HG02981 (cell line): ENCODE results near the gene MTR.
"Not testable (repeated sequence)": the region's sequence is repeated elsewhere in the genome, so short reads cannot be mapped to it uniquely, and the experiment has no call there.

Experiments
- ATAC-seq: cut with Tn5 transposase; IDR thresholded peaks from one replicate; pipeline ENCODE4 v1.9.1; 2021; ENCODE audit warnings: mild to moderate bottlenecking, moderate library complexity; ENCODE audit not compliant: unreplicated experiment

The MTR gene

DNA sequence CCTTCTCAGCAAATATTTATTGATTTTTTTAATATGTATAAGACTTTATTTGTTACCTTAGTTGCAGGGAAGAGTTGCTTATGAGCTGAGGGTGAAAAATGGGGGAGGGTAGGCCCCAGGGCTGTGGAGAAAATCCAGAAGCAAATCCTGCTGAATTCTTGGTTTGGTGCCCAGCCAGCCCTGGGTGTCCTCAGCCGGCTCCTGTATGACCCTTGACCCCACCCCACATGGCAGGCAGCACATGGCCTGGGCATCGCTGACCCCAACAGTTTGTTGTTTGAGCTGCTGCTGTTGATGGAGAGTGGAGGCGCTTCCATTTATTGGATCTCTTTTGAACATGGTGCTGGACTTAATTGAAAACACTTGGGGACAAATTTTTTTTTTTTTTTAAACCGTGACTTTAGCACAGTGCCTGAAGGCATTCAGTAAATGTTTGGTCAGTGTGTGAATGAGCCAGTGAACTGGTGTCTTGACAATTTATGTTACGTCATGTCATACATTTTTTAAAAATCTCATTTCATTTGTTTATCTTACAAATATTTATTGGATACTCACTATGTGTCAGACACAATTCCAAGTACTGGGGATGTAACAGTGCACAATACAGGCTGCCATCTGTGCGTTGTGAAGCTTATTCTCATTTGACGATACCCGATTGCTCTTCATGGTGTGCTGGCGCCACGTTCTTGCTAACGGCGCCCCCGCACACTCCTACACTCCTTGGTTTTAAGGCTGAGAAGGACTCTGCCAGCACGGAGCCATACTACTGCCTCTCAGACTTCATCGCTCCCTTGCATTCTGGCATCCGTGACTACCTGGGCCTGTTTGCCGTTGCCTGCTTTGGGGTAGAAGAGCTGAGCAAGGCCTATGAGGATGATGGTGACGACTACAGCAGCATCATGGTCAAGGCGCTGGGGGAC, 98.8 kb downstream of the MTR start:
- ATAC-seq: no peak

DNA sequence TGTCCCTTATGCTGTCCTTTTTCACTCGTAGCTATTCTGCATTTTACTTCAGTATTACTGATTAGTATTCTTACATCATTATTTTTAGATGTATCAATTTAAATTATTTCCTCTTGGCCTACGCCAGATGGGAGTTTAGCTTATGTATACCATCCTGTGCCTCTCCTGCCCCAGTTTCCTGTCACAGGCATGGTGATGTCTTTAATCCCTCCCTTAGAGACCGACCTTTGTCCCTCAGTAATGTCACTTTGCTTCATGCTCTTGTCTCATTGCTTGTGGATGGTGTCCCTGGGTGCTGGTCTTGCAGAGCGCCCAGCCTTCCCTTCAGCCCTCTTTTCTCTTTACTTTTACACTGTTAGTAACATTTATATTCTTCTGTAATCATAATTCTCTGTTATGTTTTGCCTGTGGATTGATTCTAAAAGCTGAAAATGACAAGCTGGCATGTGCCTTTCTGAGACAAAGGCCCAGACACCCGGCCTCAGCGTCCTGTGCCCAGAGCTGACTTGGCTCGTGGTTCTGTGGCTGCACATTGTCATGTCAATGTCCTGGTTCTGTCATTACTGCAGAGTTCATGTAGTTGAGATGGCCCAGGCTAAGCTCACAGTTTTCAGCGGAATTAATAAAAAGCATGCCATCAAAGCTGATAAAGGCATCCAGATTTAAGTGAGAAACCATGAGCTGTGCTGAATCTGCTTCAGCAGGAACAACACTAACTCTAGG, 100.7 kb downstream of the MTR start:
- no peak for ATAC-seq

DNA sequence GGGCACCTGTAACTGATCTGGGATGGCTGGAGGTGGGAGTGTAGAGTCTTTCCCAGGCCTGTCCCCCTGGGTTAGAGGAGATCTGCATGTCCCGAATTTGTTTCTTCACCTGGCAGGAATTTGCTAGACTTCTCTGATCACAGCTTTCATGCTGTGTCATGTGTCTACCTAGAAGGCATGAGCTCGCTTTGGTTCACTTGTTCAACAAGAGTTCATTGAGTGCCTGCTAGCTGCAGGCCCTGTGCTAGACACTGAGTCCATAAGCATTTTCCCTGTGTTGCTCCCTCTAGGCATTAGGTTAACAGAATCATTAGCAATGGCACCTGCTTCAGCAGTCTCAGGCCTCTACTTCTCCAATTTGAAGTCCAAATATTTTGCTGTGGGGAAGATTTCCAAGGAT, 101.6 kb downstream of the MTR start:
- no peak for ATAC-seq

GRCh38 chr1:236904892-236905741, 110.0 kb downstream of the MTR start:
- ATAC-seq: no peak

- ATAC-seq: no peak
These were observed 112.1 kb downstream of the MTR start for GRCh38 chr1:236907205-236907604.

DNA sequence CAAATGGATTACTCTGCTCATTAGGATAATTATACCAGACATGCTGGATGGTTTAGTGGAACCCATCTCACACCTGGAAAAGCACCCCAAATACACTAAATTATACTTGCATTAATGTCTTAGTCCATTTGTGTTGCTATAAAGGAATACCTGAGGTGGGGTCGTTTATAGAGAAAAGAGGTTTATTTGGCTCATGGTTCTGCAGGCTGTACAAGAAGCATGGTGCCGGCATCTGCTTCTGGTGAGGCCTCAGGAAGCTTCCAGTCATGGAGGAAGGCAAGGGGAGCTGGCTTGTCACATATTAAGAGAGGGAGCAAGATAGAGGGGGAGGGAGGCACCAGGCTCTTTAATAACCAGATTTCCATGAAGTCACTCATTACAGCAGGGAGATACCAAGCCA, 113.6 kb downstream of the MTR start:
- no peak for ATAC-seq

- ATAC-seq: not testable (repeated sequence)
These were observed 116.0 kb downstream of the MTR start for GRCh38 chr1:236911047-236911446.

GRCh38 chr1:236913371-236914037, 118.4 kb downstream of the MTR start:
- no peak for ATAC-seq

GRCh38 chr1:236914375-236914774, 119.3 kb downstream of the MTR start:
- ATAC-seq: no peak

DNA sequence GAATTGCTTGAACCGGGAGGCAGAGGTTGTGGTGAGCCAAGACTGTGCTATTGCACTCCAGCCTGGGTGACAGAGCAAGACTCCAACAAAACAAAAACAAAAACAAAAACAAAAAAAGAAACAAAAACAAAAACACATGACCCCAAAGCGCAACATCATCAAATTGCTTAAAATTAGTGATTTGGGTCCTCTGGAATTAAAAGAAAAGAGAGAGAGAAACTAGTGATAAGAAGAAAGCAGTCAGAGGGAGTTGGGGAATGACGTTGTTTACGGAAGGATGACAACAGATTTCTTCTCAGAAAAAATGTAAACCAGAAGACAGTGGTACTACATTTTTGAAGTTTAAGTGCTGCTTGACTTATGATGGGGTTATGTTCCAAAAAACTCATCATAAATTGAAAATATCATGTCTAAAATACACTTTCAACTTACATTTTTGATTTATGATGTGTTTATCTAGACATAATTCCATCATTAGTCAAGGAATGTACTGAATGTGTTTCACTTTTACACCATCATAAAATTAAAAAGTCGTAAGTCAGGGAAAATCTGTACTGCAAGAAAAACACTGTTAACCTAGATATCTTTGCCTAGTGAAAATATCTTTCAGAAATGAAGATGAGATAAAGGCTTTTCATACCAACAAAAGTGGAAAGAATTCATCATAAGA, 121.2 kb downstream of the MTR start:
- no peak for ATAC-seq

DNA sequence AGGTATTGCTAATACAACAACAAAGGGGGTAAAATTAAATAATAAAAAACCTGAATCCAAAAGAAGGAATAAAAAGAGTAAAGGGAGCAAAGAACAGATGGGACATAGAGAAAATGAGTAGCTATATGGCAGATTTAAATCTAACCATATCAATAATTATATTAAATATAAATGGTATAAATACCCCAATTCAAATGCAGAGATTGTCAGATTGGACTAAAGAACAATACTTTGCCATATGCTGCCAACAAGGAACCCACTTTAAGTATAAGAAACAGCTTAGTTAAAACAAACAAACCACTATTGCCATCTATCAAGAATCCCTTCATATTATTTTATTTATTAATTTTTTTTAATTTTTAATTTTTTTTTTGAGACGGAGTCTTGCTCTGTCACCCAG, 122.4 kb downstream of the MTR start:
- ATAC-seq: no peak

GRCh38 chr1:236920286-236920894, 125.3 kb downstream of the MTR start:
- no peak for ATAC-seq

DNA sequence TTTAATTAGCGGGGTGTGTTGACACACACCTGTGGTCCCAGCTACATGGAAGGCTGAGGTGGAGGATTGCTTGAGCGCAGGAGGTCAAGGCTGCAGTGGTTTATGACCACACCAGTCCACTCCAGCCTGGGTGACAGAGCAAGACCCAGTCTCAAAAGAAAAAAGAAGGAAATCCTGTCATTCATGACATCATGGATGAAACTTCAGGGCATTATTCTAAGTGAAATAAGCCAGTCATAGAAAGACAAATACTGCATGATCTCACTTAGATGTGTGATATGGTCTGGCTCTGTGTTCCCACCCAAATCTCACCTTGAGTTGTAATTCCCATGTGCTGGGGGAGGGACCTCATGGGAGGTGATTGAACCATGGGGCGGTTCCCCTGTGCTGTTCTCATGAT, 126.5 kb downstream of the MTR start:
- ATAC-seq: no peak

DNA sequence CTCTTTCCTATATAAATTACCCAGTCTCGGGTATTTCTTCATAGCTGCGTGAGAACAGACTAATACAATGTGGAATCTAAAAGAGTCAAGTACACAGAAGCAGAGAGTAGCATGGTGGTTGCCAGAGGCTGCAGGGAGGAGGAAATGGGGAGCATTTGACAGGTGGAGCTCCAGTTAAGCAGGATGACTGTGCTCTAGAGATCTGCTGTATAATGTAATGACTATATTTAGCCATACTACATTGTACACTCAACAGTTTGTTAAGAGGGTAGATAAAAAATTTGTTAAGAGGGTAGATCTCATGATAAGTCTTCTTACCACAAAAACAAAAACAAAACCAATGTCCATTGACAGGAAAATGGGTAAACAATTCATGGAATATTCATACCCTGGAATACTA, 127.1 kb downstream of the MTR start:
- no peak for ATAC-seq

GRCh38 chr1:236925386-236925785, 130.3 kb downstream of the MTR start:
- no peak for ATAC-seq

- ATAC-seq: no peak
These were observed 135.4 kb downstream of the MTR start for GRCh38 chr1:236930503-236930902.

- ATAC-seq: no peak
These were observed 143.7 kb downstream of the MTR start for GRCh38 chr1:236938760-236939159.

DNA sequence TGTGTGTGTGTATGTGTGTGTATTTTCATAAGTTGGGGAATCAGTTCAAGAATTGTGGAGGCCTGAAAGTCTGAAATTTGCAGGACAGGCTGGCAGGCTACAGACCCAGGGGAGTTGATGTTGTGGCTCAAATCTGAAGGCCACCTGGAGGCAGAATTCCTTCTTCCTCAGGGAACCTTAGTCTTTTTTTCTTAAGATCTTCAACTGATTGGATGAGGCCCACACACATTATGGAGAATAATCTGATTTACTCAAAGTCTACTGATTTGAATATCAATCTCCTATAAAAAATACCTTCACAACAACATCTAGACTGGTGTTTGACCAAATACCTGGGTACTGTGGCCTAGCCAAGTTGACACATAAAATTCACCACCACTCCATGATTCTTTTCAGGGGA, 147.3 kb downstream of the MTR start:
- no peak for ATAC-seq

DNA sequence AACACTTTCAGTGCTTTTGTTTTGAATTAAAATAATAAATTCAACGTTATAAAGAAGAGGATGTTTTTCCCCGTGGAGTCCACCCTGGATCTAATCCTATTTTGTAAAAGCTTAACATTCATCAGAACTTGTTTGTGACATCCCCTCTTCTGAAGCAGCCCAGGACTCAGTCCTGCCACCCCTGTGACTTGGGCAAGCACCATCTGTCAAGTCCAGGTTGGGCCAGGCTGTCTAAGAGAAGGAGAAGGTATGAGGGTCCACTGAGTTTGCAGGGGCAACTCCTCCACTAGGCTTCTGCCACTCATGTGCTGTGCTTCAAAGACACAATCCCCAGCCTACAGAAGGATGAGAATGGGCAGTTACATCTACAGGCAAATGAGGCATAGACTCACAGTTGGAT, 149.5 kb downstream of the MTR start:
- no peak for ATAC-seq

DNA sequence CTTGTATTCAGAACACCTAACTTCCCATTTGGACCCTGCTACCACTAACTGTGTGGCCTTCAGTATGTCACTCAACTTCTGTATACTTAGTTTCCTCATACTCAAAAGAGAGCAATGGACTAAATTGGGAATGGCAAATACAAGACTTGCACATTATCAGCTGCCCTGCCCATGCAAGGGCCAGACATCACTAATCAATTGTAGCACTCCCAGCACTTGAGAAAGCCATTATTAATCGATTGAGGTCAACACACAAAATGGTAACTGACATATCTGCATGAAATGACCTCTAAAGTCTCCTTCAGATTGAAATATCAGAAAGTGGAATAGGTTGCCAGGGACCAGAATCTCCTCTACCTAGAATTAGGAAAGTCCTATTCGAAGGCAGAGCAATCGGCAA, 149.9 kb downstream of the MTR start:
- ATAC-seq: no peak
